Heart left ventricle (tissue), 16 donors: ENCODE data around the gene TNFRSF6B. TPM values are rescaled to one million over a fixed set of nuclear protein-coding genes. Genes with fewer than 3 reads are reported as not detected.

ENCODE experiments used
- ATAC-seq, 4 donors: fragments of 200-7000 bp; cut with Tn5 transposase; one replicate each; pipeline ENCODE4 v1.9.1; 2020 to 2022; ENCODE audit warnings: moderate library complexity in 4 of 4, mild to moderate bottlenecking in 3 of 4, moderate number of reproducible peaks in 1 of 4
- DNase-seq, 5 donors: peaks; one replicate each; pipeline ENCODE4 v3.0.0-alpha.2; 2020
- H3K27ac ChIP-seq, 12 donors: fragments of 200-600 bp; sonication (generic) in 4 of 12; one replicate each; pipeline versions ENCODE4 v1.5.0 to v1.8.0; 2016 to 2022; ENCODE audit warnings: mild to moderate bottlenecking in 2 of 12
- H3K27me3 ChIP-seq, 9 donors: fragments of 200-600 bp; sonication (generic) in 2 of 9; one replicate each; pipeline versions ENCODE4 v1.5.1 to v1.8.0; 2016 to 2022; ENCODE audit warnings: mild to moderate bottlenecking in 3 of 9
- H3K36me3 ChIP-seq, 9 donors: fragments of 200-600 bp; sonication (generic) in 2 of 9; one replicate each; pipeline versions ENCODE4 v1.5.0 to v1.8.0; 2018 to 2022; ENCODE audit warnings: mild to moderate bottlenecking in 2 of 9
- H3K4me1 ChIP-seq, 12 donors: fragments of 200-600 bp; sonication (generic) in 4 of 12; one replicate each; pipeline versions ENCODE4 v1.5.0 to v1.8.0; 2016 to 2022; ENCODE audit warnings: mild to moderate bottlenecking in 3 of 12
- H3K4me3 ChIP-seq, 12 donors: fragments of 200-600 bp; sonication (generic) in 4 of 12; one replicate each; pipeline versions ENCODE4 v1.5.0 to v1.8.0; 2017 to 2022; ENCODE audit warnings: mild to moderate bottlenecking in 9 of 12, moderate library complexity in 4 of 12
- H3K9me3 ChIP-seq, 12 donors: fragments of 200-600 bp; sonication (generic) in 4 of 12; one replicate each; pipeline versions ENCODE4 v1.5.0 to v1.8.0; 2016 to 2022; ENCODE audit warnings: mild to moderate bottlenecking in 1 of 12
- CTCF ChIP-seq, 12 donors: fragments of 200-600 bp; sonication (generic) in 4 of 12; IDR thresholded peaks; one replicate each; pipeline versions ENCODE4 v1.5.0 to v1.8.0; 2018 to 2022; ENCODE audit warnings: antibody characterized with exemption in 12 of 12, mild to moderate bottlenecking in 5 of 12
- POLR2A ChIP-seq, 2 donors: fragments of 450-650 bp; IDR thresholded peaks; one replicate each; pipeline ENCODE4 v1.6.1; 2017; ENCODE audit warnings: antibody characterized with exemption in 2 of 2, mild to moderate bottlenecking in 2 of 2, moderate library complexity in 2 of 2
- WGBS, 4 donors: extraction: QIAGEN DNeasy Blood & Tissue Kit in 2 of 4; methylation state at CpG; one replicate each; pipeline versions ENCODE4 v1.1.5 to v1.1.7; 2013 to 2018; 5-methylcytosine and 5-hydroxymethylcytosine counted together
- intact Hi-C, 10 donors: fragments of 100-400 bp; cut with DNase I; formaldehyde crosslinking; loops; one replicate each; pipeline versions ENCODE4 v1.11.1 to v1.14.2; 2022
- polyA plus RNA-seq, 2 donors: library from polyadenylated mRNA; stranded (reverse); fragments of 200-250 nt; gene quantifications; one replicate each; pipeline ENCODE4 v1.2.3, GENCODE V29; 2013
- total RNA-seq, 9 donors: library from RNA; depleted of rRNA in 2 of 9; stranded (reverse); fragments of >200 nt in 2 of 9; fragmentation: NEBNext Ultra II Directional in 3 of 9; extraction: Animal tissue kit (Norgen Biotek cat#: 25700) in 3 of 9; gene quantifications; one replicate each; pipeline versions ENCODE4 v1.1.0 to v1.2.4, GENCODE V29; 2016 to 2023
- donor health status: ischemic (EF 13 %, LVEDD 7.1; RV severe dilation, severe dysfunction).
- donor health status: healthy with polysubstance abuse.
- donor health status: DM: no; HTN: yes; CAD: no.
- donor health status: DM: no; HTN: no; CAD: no.
- donor health status: ischemic (EF 25% LVEDD 6.9; RV normal size, moderate dysfunction).
- donor health status: ischemic (EF 25% LVEDD 5.7; RV mildly dilated, moderate dysfunction).
- donor health status: healthy.
- donor health status: DM: yes; HTN: yes; CAD: no.
- donor health status: ischemic (EF 35%, LVEDD 5.7; RV mildly dilated, moderate dysfunction).
- donor health status: nonischemic (EF 11% LVEDD 7.7; RV severe dilation, severe dysfunction).
- donor health status: DM: yes; HTN: yes; CAD: no.
- donor health status: PGD.
- donor health status: ischemic (EF 29% LVEDD 5.4; RV normal size, mild dysfunction).
- donor health status: nonischemic (EF 23%, LVEDD 6.1; RV moderate dilation, normal function).

TNFRSF6B gene
- total and polyA plus RNA-seq, 11 donors: 0.42 to 6.4 (median 1.7) TPM; not detected in 1

GRCh38 chr20:63664143-63664851 lies 32.2 kb upstream of the TNFRSF6B start:
- TF ChIP-seq CTCF (IDR thresholded peaks at IDR 0.05) (no peak), POLR2A (IDR thresholded peaks at IDR 0.05) (no peak)

GRCh38 chr20:63664861-63665594 lies 31.4 kb upstream of the TNFRSF6B start:
- 69 to 76% (median 72%) methylated on average over 10 to 18 of the region's 18 CpGs for WGBS, 4 donors
- peak in 2 of 4 donors; percentile 21 to 68 for ATAC-seq
- H3K36me3 ChIP-seq: peaks cover 0 to 82% (median 66%) of the 10 kb centered on the region in 9 donors

More at GRCh38 chr20:63664143-63664851, 32.2 kb upstream of the TNFRSF6B start:
- DNase-seq (no peak), ATAC-seq (no peak)
- H3K27me3 ChIP-seq: no peaks in the 10 kb centered on the region
- intact Hi-C loops: no loop called here
- WGBS, 4 donors: 85 to 92% (median 90%) methylated on average over 13 to 22 of the region's 22 CpGs
- H3K4me3 ChIP-seq: no peak overlapping the region
- H3K27ac ChIP-seq: no peak overlapping the region
- peaks cover 0 to 6% (median 4%) of the 10 kb centered on the region in 12 donors for H3K4me1 ChIP-seq
- H3K36me3 ChIP-seq: peaks cover 0 to 82% (median 64%) of the 10 kb centered on the region in 9 donors
- H3K9me3 ChIP-seq: no peaks in the 10 kb centered on the region

GRCh38 chr20:63665708-63666107 lies 30.7 kb upstream of the TNFRSF6B start:
- DNase-seq: no peak
- TF ChIP-seq POLR2A (IDR thresholded peaks at IDR 0.05) (no peak), CTCF (IDR thresholded peaks at IDR 0.05) (no peak)
- H3K4me3 ChIP-seq: no peak overlapping the region
- ATAC-seq: no peak
- H3K27me3 ChIP-seq: no peaks in the 10 kb centered on the region
- no peaks in the 10 kb centered on the region for H3K4me1 ChIP-seq
- 91 to 97% (median 93%) methylated on average over 11 to 14 of the region's 14 CpGs for WGBS, 4 donors
- H3K27ac ChIP-seq: no peak overlapping the region
- peaks cover 0 to 82% (median 60%) of the 10 kb centered on the region in 9 donors for H3K36me3 ChIP-seq
- intact Hi-C loops: no loop called here
- no peaks in the 10 kb centered on the region for H3K9me3 ChIP-seq

More at GRCh38 chr20:63664861-63665594, 31.4 kb upstream of the TNFRSF6B start:
- no peak overlapping the region for H3K4me3 ChIP-seq
- no peaks in the 10 kb centered on the region for H3K9me3 ChIP-seq
- no peaks in the 10 kb centered on the region for H3K4me1 ChIP-seq
- no peak overlapping the region for H3K27ac ChIP-seq
- intact Hi-C loops: no loop called here
- DNase-seq: no peak
- H3K27me3 ChIP-seq: no peaks in the 10 kb centered on the region
- no peak for TF ChIP-seq CTCF (IDR thresholded peaks at IDR 0.05)

- H3K27ac ChIP-seq: no peak overlapping the region
- H3K4me1 ChIP-seq: no peaks in the 10 kb centered on the region
- TF ChIP-seq CTCF (IDR thresholded peaks at IDR 0.05) (no peak), POLR2A (IDR thresholded peaks at IDR 0.05) (no peak)
- H3K27me3 ChIP-seq: no peaks in the 10 kb centered on the region
- H3K4me3 ChIP-seq: no peak overlapping the region
- WGBS, 4 donors: 92 to 94% (median 93%) methylated on average over 16 of the region's 16 CpGs
- DNase-seq (no peak), ATAC-seq (no peak)
- peaks cover 0 to 71% (median 49%) of the 10 kb centered on the region in 9 donors for H3K36me3 ChIP-seq
- H3K9me3 ChIP-seq: no peaks in the 10 kb centered on the region
- intact Hi-C loops: no loop called here
Measured at GRCh38 chr20:63667858-63668257, 28.6 kb upstream of the TNFRSF6B start.
